Hepatic stellate cell (primary cell): ENCODE measurements around the gene TRIO.
A peak's percentile ranks its signal among the peaks of the same experiment; 100 is the strongest.

Experiments
- DNase-seq: peaks from one replicate; pipeline ENCODE4 v3.0.0; 2011; ENCODE audit warnings: low spot score

The TRIO gene

GRCh38 chr5:14330291-14330690 is 187.1 kb downstream of the TRIO start:
- DNase-seq, result no peak

- DNase-seq, result no peak
Observed at GRCh38 chr5:14330729-14331385, 187.7 kb downstream of the TRIO start.

- no peak for DNase-seq
Observed at GRCh38 chr5:14331386-14331781, 188.2 kb downstream of the TRIO start.

- DNase-seq, result no peak
Observed at GRCh38 chr5:14332038-14332631, 189.0 kb downstream of the TRIO start.

- DNase-seq, result no peak
Observed at GRCh38 chr5:14332746-14333145, 189.6 kb downstream of the TRIO start.

GRCh38 chr5:14337593-14337992 is 194.5 kb downstream of the TRIO start:
- DNase-seq, result no peak

GRCh38 chr5:14339468-14339867 is 196.3 kb downstream of the TRIO start:
- DNase-seq, result no peak

- DNase-seq, result no peak
Observed at GRCh38 chr5:14341571-14342230, 198.6 kb downstream of the TRIO start.

GRCh38 chr5:14342306-14342705 is 199.2 kb downstream of the TRIO start:
- DNase-seq, result no peak

GRCh38 chr5:14343376-14343775 is 200.2 kb downstream of the TRIO start:
- DNase-seq, result no peak

GRCh38 chr5:14347522-14347921 is 204.4 kb downstream of the TRIO start:
- no peak for DNase-seq

- no peak for DNase-seq
Observed at GRCh38 chr5:14348142-14348541, 205.0 kb downstream of the TRIO start.

GRCh38 chr5:14349029-14349428 is 205.9 kb downstream of the TRIO start:
- no peak for DNase-seq

GRCh38 chr5:14351086-14351661 is 208.0 kb downstream of the TRIO start:
- no peak for DNase-seq

- DNase-seq, result peak; percentile 74
Observed at GRCh38 chr5:14351845-14352712, 208.9 kb downstream of the TRIO start.

- peak; percentile 53 for DNase-seq
Observed at GRCh38 chr5:14353726-14354474, 210.8 kb downstream of the TRIO start.

GRCh38 chr5:14355391-14355790 is 212.2 kb downstream of the TRIO start:
- no peak for DNase-seq

- DNase-seq, result no peak
Observed at GRCh38 chr5:14356305-14356704, 213.2 kb downstream of the TRIO start.

- DNase-seq, result no peak
Observed at GRCh38 chr5:14357441-14357840, 214.3 kb downstream of the TRIO start.

GRCh38 chr5:14357851-14358250 is 214.7 kb downstream of the TRIO start:
- DNase-seq, result no peak

GRCh38 chr5:14358536-14358935 is 215.4 kb downstream of the TRIO start:
- DNase-seq, result no peak
